GM03348 (cell line): ENCODE measurements around the gene ROS1.
"Not testable (repeated sequence)": the region's sequence is repeated elsewhere in the genome, so short reads cannot be mapped to it uniquely, and the experiment has no call there.

Experiments used
- DNase-seq: peaks from one replicate; pipeline ENCODE4 v3.0.0; 2012; ENCODE audit warnings: low spot score

The ROS1 gene

DNA sequence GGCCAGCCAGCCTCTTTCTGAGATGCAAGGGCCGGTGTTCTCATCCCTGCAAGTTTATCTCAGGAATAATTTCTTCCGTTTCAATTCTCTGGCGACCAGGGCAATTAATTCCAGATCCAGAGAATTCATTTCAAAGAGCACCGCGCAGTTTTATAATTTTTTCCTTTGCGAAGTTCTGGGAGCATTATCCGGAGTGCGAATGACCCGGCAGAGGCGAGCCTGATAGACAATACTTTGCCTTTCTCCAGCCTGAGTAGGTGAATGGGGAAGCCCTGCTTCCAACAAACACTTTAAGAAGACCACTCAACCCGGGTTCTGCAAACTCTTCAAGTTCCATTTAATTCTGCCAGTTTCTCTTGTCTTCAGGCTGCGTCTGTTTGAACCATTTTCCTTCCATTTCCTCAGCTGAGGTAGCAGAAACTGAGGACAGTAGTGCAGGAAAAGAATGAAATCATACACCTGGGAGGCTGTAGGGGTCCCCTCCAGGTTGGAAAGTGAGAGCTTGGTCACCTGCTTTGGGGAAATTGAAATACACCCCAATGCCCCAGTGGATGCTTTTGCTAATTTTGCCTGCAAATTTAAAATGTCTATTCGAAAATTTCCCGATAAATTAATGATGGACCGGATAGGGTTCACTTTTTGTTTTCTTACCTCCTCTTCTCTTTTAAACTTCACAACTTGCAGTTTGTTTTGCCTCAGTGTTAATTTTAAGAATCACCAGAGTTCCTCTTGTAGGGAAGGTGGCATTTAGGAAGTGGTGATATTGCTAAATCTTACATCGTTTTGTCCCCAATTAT lies 159.3 kb downstream of the ROS1 start:
- DNase-seq: no peak

DNA sequence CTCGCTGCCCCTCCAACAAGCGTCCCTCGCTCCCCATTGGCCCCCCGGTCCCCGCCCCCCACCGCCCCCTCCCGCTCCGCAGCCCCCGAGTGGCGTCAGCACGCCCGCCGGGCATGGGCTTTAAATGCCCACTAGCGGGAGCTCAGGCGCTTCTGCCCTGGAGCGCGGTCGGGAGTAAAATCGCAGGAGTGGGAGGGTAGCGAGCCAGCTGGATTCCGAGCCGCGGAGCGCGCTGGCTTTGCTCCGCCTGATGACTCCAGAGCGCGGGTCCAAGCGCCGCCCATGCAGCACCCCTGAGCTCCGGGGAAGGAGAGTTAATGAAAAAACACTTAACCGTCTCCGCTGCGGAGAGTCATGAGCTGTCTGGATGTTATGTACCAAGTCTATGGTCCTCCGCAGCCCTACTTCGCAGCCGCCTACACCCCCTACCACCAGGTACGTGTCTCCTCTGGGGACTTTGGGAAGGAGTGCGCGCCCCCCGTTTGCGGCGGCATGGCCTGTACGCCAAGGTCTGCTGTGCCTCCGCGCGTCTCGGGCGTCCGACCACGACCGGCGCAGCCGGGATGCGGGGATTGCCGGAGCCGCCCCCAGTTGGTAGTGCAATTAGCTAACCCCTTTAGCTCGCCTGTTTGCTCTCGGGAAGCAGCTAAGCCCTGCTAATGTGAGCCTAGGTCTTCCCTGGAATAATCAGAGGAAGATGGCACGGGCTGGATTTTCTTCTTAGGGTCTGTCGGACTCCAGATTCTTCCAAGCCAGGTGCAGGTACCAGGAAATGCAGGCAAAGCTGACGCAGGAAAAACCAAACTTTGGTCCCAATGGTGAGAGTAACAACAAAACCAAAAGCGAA lies 160.1 kb downstream of the ROS1 start, which contains the start of gene VGLL2:
VGLL2 (plus strand) TSS at position 149 of the 847 bp plus-strand sequence; CDS start at position 355, 206 bp downstream.
- DNase-seq: peak; percentile 83

DNA sequence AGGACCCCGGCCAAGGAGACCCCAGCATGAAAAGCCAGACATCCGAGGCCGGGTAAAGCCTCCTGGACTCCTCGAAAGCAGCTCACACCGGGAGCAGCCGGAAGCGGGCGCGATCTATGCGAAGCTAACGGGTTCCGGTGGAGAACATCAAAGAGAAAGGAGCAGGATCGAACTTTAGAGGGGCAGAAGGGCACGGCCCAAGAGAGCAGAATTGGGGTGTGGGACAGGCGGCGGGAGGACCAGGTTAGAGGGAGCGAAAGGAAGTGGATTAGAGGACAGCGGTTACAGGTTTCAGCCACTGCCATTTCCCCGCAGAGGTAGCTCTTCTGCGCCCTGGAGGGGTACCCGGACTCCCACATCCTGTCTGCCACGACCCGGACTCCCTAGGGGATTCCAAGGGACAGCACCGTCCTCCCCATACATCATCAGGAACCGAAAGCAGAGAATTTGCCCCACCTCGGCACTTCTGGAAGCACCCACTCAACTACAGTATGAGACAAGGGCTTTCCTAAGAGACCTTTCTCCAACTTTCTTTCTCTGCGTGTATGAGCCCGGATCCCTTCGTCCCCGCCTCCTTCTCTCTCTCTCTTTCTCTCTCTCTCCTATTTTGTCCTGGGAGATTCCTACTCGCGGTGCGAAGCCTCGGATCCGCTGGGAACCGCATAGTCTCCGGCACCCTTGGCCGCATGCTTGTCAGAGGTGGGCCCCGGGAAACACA lies 160.9 kb downstream of the ROS1 start:
- peak; percentile 32 for DNase-seq

DNA sequence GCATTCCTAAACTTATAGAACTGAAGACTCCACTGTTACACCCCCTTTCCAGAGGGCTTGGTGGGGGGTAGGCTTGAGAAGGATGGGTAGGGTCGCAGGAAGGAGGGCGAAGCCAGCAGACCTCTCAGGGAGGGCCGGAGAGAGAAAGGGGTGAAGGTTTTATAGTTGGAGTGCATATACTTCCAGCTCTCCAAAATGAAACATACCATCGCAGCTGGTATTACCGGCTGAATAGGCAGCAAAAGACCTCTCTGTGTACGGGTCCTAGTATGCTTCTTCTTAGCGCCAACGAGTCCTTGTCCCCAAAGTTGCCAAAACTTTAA lies 161.4 kb downstream of the ROS1 start:
- DNase-seq: peak; percentile 27

DNA sequence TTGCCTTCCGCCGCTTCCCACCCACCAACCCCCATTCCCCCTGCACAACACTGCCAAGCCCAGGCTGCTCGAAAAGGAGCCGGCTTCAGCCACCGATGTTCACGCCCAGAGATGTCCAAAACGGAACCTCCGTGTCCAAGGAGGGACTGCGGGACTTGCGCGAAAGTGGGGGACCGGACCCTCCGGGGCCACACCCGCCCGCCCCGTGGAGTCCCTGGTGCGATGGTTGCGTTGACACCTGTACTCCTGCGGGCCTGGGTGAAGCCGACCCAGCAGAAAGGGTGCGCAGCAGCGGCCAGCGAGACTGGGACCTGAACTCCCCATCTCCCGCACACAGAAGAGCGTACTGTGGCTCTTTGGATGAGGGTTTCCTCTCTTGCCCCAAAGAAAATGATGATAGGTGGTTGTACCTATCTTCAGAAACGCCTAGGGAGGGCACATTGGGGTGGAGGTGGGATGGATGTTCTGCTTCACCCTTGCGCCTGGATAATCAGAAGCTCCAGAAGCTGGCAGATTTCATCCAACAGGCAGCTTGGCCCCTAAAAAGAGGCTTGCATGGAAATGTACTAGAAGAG lies 162.3 kb downstream of the ROS1 start:
- no peak for DNase-seq

DNA sequence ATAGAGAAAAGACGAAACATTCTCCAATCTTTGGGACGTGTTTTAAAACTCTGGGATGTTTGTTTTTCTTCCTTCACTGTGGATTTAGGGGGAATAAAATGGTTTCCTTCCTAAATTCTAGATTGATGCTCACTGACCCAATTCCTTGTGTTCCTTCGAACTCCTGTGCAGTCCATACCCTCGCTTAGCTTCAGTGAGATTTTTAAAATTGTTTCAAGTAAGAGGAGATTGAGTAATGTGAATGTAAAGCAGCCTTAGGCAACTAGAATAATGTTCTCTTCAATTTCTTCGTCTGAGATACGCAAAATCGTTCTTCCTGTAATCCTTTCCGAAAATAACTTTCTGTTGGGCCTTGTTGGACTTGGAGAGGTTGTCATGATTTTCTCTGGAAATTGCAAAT lies 162.9 kb downstream of the ROS1 start:
- no peak for DNase-seq

DNA sequence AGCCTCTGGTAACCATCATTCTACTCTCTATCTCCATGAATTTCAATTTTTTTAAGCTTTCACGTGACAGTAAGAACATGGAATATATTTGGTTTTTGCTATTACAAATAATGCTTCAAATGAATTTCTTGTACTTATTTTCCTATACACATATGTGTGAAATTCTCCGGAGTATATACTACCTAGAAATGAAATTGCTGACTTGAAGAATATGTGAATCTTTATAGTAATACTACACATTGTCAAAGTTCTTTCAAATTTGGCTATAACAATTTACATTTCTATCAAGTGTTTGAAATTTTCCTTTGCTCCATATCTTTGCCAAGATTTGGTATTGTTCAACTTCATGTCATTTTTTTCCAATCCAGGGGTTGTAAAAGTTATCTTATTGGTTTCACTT lies 172.0 kb downstream of the ROS1 start:
- DNase-seq: no peak

DNA sequence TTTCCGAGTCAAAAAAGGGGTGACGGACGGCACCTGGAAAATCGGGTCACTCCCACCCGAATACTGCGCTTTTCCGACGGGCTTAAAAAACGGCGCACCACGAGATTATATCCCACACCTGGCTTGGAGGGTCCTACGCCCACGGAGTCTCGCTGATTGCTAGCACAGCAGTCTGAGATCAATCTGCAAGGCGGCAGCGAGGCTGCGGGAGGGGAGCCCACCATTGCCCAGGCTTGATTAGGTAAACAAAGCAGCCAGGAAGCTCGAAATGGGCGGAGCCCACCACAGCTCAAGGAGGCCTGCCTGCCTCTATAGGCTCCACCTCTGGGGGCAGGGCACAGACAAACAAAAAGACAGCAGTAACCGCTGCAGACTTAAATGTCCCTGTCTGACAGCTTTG lies 180.8 kb downstream of the ROS1 start:
- DNase-seq: not testable (repeated sequence)

DNA sequence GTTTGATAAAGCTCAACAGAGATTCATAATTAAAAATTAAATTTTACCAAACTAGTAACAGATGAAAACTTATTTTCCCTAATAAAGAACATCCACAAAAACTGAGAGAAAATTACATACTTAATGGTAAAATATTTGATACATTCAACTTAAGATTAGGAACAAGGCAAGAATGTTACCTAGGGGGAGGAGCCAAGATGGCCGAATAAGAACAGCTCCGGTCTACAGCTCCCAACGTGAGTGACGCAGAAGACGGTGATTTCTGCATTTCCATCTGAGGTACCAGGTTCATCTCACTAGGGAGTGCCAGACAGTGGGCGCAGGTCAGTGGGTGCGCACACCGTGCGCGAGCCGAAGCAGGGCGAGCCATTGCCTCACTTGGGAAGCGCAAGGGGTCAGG lies 181.2 kb downstream of the ROS1 start:
- DNase-seq: not testable (repeated sequence)
